ENCODE data around the gene CSK.

CSK gene

GRCh38 chr15:74828835-74829234, 47.0 kb downstream of the CSK start:
- DNase-seq, result no peak

- no peak for DNase-seq
Measured at GRCh38 chr15:74829486-74829885, 47.6 kb downstream of the CSK start.

- DNase-seq, result no peak
Measured at GRCh38 chr15:74829991-74830390, 48.1 kb downstream of the CSK start.

- DNase-seq, result peak; percentile 62
Measured at GRCh38 chr15:74830868-74831267, 49.0 kb downstream of the CSK start.

- no peak for DNase-seq
Measured at GRCh38 chr15:74831813-74832495, 50.1 kb downstream of the CSK start.

- DNase-seq, result no peak
Measured at GRCh38 chr15:74832826-74833225, 50.9 kb downstream of the CSK start.

- no peak for DNase-seq
Measured at GRCh38 chr15:74833376-74834107, 51.7 kb downstream of the CSK start.

- peak; percentile 28 for DNase-seq
Measured at GRCh38 chr15:74835312-74835823, 53.5 kb downstream of the CSK start.

GRCh38 chr15:74836846-74837245, 55.0 kb downstream of the CSK start:
- DNase-seq, result no peak

GRCh38 chr15:74837482-74838136, 55.7 kb downstream of the CSK start:
- no peak for DNase-seq

GRCh38 chr15:74838137-74838516, 56.2 kb downstream of the CSK start:
- no peak for DNase-seq

GRCh38 chr15:74838746-74839525, 57.1 kb downstream of the CSK start:
- DNase-seq, result no peak

- no peak for DNase-seq
Measured at GRCh38 chr15:74839526-74840395, 57.9 kb downstream of the CSK start.

- no peak for DNase-seq
Measured at GRCh38 chr15:74840851-74841775, 59.2 kb downstream of the CSK start.

GRCh38 chr15:74841891-74842373, 60.1 kb downstream of the CSK start:
- no peak for DNase-seq

GRCh38 chr15:74842581-74843444, 60.9 kb downstream of the CSK start, which contains the start of gene ULK3:
Gene ULK3, minus strand, starts transcription at chr15:74843156. Its CDS starts 51 bp downstream, at chr15:74843105.
- DNase-seq, result peak; percentile 92

- no peak for DNase-seq
Measured at GRCh38 chr15:74843445-74843828, 61.6 kb downstream of the CSK start.

GRCh38 chr15:74843891-74844299, 62.0 kb downstream of the CSK start:
- no peak for DNase-seq

Data from midbrain (tissue), 1 donor.